GM12801 (cell line): ENCODE results near the gene KIR2DL1.
"Not testable (repeated sequence)": the region's sequence is repeated elsewhere in the genome, so short reads cannot be mapped to it uniquely, and the experiment has no call there.

Experiments used
- TF ChIP-seq, protein P1 (sequence below): IDR thresholded peaks from one replicate; pipeline ENCODE4 v1.5.1; 2011; ENCODE audit warnings: control low read depth; ENCODE audit not compliant: insufficient read length; ENCODE audit errors: extremely low read depth

KIR2DL1 gene

DNA sequence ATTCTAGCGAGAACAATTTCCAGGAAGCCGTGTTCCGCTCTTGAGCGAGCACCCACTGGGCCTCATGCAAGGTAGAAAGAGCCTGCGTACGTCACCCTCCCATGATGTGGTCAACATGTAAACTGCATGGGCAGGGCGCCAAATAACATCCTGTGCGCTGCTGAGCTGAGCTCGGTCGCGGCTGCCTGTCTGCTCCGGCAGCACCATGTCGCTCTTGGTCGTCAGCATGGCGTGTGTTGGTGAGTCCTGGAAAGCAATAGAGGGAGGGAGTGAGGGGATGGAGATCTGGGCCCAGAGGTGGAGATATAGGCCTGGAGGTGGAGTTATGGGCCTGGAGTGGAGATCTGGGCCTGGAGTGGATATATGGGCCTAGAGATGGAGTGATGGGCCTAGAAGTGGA is at the start of gene KIR2DL1:
KIR2DL1 (plus strand) TSS at position 148 of the 400 bp plus-strand sequence; CDS start at position 206, 58 bp downstream.
- TF ChIP-seq, protein P1, sequence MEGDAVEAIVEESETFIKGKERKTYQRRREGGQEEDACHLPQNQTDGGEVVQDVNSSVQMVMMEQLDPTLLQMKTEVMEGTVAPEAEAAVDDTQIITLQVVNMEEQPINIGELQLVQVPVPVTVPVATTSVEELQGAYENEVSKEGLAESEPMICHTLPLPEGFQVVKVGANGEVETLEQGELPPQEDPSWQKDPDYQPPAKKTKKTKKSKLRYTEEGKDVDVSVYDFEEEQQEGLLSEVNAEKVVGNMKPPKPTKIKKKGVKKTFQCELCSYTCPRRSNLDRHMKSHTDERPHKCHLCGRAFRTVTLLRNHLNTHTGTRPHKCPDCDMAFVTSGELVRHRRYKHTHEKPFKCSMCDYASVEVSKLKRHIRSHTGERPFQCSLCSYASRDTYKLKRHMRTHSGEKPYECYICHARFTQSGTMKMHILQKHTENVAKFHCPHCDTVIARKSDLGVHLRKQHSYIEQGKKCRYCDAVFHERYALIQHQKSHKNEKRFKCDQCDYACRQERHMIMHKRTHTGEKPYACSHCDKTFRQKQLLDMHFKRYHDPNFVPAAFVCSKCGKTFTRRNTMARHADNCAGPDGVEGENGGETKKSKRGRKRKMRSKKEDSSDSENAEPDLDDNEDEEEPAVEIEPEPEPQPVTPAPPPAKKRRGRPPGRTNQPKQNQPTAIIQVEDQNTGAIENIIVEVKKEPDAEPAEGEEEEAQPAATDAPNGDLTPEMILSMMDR: not testable (repeated sequence)

DNA sequence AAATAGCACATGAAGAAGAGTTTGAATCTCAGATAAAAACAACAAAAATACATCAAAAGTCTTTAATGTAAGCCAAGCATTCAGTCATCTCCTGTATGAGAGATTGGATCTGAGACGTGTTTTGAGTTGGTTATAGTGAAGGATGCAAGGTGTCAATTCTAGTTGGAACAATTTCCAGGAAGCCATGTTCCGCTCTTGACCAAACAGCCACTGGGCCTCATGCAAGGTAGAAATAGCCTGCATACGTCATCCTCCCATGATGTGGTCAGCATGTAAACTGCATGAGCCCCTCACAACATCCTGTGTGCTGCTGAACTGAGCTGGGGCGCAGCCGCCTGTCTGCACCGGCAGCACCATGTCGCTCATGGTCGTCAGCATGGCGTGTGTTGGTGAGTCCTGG is 45.5 kb upstream of the KIR2DL1 start, which contains the start of gene KIR3DL3:
KIR3DL3 (plus strand) TSS at position 301 of the 400 bp plus-strand sequence; CDS start at position 356, 55 bp downstream.
- TF ChIP-seq, protein P1: no peak

DNA sequence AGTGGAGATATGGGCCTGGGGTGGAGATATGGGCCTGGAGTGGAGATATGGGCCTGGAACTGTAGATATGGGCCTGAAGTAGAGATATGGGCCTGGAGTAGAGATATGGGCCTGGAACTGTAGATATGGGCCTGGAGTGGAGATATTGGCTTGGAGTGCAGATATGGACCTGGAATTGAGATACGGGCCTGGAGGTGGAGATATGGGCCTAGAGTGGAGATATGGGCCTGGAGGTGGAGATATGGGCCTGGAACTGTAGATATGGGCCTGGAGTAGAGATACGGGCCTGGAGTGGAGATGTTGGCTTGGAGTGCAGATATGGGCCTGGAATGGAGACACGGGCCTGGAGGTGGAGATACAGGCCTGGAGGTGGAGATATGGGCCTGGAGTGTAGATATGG is 44.9 kb upstream of the KIR2DL1 start:
- TF ChIP-seq, protein P1: no peak

DNA sequence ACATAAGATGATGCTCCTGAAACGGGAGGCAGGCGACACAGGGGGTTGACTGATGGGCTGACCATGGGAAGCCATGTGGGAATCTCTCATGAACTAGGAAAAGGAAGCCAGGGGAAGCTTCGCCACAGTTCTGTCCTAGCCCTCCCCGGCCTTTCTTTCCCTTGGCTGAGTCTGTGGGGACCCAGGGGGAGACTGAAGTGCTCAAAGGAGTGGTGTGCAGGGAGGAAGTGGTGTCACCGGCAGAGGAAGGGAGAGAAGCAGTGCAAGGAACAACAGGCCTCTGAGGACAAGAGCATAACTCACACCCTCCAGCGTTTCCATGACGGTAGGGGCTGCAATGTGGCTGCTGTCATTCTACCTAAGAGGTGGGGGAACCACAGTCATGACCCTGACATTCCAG is 44.3 kb upstream of the KIR2DL1 start:
- TF ChIP-seq, protein P1: no peak

DNA sequence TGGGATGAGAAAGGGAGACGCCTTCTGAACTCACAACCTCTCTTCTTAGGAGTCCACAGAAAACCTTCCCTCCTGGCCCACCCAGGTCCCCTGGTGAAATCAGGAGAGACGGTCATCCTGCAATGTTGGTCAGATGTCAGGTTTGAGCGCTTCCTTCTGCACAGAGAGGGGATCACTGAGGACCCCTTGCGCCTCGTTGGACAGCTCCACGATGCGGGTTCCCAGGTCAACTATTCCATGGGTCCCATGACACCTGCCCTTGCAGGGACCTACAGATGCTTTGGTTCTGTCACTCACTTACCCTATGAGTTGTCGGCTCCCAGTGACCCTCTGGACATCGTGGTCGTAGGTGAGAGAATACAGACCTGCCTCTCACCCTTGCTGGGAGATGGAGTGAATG is 42.0 kb upstream of the KIR2DL1 start:
- TF ChIP-seq, protein P1: no peak

DNA sequence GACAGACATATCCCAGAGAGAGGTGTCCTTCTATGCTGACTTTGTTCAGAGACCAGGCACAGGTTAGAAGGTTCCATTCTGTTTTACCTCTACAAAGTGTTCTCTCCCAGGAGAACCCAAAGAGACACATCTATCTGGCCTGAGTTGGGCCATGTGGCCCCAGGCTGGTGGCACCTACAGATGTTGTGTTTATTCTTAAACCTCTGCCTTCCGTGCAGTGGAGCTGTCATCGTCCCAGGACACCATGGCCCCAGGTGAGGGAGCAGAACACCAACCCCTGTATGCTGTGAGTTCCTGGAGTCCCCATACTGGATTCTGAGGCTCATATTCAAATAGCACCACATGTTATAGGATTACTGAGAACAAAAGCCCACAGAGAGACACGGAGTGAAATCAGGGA is 41.4 kb upstream of the KIR2DL1 start:
- TF ChIP-seq, protein P1: no peak

DNA sequence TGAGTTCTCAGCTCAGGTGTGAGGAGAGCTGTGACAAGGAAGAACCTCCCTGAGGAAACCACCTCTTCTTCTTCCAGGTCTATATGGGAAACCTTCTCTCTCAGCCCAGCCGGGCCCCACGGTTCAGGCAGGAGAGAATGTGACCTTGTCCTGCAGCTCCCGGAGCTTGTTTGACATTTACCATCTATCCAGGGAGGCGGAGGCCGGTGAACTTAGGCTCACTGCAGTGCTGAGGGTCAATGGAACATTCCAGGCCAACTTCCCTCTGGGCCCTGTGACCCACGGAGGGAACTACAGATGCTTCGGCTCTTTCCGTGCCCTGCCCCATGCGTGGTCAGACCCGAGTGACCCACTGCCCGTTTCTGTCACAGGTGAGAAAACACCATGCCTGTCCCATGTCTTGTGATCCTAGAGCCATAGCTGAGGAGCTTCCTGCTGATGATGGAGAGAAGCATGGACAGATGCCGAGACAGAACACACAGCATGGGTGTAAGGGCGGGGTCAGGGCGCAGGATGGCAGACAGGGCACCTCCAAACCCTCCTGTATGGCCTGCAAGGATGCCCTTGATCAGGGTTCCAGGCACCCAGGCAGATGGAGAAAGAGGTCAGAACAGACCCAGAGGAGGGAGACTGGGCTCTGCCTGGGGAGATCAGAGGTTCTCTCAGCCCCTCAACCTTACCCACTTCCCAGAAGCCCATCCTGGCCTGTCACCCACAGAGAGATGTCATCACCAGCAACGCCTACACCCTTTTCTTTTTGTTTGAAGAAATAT is 40.0 kb upstream of the KIR2DL1 start:
- TF ChIP-seq, protein P1: no peak
